ENCODE measurements around the gene AIP.
"Not testable (repeated sequence)": the region's sequence is repeated elsewhere in the genome, so short reads cannot be mapped to it uniquely, and the experiment has no call there.

The AIP gene

GRCh38 chr11:67468759-67469507, 13.9 kb upstream of the AIP start, which contains the start of gene TMEM134:
Gene TMEM134, minus strand, starts transcription at chr11:67469251. Its CDS starts 59 bp downstream, at chr11:67469192.
- peak; percentile 100 for DNase-seq (ENCODE audit: low spot score)

- no peak for DNase-seq (ENCODE audit: low spot score)
Measured at GRCh38 chr11:67469508-67469811, 13.4 kb upstream of the AIP start.

GRCh38 chr11:67470337-67471002, 12.4 kb upstream of the AIP start:
- no peak for DNase-seq (ENCODE audit: low spot score)

DNA sequence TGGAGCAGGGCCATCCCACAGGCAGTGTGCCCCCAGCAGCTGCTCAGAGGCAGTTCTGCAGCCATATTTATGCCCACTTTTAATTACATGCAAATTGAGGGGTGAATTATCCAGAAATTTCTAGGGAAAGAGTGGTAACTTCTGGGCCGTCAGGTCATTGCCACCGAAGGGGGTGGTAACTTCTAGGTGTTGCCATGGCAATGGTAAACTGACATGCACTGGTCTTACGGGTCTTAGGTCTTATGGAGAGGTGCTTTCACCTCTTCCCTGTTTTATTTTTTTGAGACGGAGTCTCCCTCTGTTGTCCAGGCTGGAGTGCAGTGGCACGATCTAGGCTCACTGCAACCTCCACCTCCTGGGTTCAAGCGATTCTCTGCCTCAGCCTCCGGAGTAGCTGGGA, 9.9 kb upstream of the AIP start:
- no peak for DNase-seq (ENCODE audit: low spot score)

DNA sequence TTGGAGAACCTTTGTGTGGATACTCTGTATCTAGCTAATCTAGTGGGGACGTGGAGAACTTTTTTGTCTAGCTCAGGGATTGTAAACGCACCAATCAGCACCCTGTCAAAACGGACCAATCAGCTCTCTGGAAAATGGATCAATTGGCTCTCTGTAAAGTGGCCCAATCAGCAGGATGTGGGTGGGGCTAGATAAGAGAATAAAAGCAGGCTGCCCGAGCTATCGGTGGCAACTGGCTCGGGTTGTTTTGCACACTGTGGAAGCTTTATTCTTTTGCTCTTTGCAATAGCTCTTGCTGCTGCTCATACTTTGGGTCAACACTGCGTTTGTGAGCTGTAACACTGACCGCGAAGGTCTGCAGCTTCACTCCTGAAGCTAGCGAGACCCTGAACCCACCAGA, 6.1 kb upstream of the AIP start:
- DNase-seq (ENCODE audit: low spot score), result not testable (repeated sequence)

DNA sequence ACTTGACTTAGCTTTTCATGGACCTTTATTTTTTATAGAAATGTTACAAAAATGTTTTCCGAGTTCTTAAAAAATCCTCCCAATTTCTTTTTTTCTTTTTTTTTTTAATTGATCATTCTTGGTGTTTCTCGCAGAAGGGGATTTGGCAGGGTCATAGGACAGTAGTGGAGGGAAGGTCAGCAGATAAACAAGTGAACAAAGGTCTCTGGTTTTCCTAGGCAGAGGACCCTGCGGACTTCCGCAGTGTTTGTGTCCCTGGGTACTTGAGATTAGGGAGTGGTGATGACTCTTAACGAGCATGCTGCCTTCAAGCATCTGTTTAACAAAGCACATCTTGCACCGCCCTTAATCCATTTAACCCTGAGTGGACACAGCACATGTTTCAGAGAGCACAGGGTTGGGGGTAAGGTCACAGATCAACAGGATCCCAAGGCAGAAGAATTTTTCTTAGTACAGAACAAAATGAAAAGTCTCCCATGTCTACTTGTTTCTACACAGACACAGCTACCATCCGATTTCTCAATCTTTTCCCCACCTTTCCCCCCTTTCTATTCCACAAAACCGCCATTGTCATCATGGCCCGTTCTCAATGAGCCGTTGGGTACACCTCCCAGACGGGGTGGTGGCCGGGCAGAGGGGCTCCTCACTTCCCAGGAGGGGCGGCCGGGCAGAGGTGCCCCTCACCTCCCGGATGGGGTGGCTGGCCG, 5.3 kb upstream of the AIP start:
- not testable (repeated sequence) for DNase-seq (ENCODE audit: low spot score)

GRCh38 chr11:67482275-67482826, 475 bp upstream of the AIP start:
- DNase-seq (ENCODE audit: low spot score), result no peak

DNA sequence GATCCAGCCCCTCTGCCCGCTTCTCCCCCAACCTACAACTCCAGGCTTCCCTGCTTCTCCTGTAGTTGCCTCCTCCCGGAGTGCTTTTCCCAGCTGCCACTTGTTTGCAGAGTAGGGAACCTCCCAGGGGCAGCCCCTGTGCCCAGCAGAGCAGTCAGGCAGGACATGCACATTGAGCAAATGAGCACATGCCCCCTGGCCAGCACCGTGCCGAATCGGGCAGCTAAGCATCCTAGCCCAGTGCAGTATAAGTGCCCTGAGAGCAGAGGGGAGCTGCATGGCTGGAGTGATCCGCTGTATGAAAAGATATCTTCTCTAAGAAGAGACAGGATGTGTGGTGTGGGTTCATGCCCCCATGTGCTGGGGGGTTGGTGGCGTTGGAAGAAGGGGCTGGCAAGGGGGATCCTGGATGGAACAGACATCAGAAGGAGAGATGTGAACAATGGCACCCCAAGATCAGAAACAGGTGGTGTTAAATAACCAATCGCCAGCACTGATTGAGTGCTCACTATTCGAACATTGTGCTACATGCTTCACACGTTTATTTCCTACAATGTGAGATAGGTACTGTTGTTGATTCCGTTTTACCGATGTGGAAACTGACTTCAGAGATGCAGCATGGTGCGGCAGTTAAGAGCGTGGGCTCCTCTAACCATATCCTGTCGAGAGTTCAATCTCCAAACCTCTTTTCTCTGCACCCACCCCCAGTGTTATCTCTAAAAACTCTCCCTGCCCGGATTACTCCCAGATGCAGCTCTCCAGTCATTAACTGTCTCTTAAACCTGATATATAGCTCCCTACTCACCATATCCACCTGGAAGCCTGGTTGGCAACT, 1.2 kb downstream of the AIP start:
- DNase-seq (ENCODE audit: low spot score), result no peak

DNA sequence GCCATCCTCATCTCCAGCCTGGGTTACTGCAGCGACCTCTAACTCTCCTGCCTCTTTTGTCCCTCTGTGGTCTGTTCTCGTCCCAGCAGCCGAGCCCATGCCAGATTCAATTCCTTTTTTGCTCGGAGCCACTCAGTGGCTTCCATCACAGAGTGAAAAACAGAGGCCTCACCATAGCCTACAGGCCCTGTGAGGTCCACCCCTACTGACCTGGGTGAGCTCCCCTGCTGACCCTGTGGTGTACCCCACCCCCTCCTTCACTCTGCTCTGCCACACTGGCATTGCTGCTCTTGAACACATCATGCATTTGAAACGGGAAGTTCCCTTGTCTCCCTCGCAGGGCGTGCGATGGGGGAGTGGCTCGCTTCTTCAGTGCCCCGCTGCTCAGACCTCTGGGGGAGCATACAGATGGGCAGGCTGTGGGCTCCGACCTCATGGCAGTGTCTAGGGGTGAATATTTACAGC, 2.1 kb downstream of the AIP start:
- no peak for DNase-seq (ENCODE audit: low spot score)

- DNase-seq (ENCODE audit: low spot score), result not testable (repeated sequence)
Measured at GRCh38 chr11:67485873-67486361, 3.1 kb downstream of the AIP start.

DNA sequence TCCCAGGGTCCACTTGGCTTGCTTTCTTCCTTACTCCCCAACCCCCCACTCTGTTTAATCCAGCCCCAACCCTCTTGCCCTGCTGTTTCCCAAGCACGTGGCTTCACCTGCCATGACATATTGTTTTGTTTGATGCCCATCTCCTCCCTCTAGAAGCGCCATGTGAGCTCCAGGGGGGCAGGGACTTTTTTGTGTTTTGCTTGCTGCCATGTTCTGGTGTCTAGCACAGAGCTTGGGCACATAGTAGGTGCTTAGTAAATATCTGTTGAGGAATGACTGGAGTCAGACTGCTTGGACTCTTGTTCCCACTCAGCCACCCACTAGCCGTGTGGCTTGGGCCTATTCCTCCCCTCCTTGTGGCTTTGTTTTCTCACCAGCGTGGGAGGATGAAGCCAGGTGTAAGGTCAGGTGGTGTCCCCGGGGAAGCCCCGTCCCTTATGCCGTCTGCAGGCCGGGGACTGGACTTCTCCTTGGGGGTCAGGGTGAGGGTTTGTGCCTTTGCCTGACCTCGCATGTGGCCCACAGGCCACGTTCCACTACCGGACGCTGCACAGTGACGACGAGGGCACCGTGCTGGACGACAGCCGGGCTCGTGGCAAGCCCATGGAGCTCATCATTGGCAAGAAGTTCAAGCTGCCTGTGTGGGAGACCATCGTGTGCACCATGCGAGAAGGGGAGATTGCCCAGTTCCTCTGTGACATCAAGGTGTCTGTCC, 3.8 kb downstream of the AIP start:
- DNase-seq (ENCODE audit: low spot score), result no peak

DNA sequence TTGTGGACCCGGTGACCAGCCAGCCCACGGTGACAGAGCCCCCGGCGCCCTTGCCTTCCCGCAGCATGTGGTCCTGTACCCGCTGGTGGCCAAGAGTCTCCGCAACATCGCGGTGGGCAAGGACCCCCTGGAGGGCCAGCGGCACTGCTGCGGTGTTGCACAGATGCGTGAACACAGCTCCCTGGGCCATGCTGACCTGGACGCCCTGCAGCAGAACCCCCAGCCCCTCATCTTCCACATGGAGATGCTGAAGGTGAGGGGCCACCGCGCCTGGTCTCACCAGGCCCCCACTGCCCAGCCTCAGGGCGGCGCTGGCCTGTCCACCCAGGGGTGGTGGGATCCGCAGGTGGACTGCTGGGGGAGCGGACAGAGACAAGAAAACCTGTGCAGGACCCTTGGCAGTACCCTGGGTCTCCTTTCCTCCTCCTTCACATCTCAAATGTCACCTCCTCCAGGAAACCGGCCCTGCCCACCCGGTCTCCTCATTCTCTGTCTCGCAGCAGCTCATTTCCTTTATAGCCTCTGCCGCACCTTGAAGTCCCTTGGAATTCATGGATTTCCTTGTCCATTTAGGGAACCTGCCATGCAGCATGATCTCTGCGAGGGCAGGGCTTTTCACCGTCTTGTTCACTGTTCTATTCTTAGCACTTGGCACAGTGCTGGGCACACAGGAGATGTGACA, 6.5 kb downstream of the AIP start:
- DNase-seq (ENCODE audit: low spot score), result no peak

DNA sequence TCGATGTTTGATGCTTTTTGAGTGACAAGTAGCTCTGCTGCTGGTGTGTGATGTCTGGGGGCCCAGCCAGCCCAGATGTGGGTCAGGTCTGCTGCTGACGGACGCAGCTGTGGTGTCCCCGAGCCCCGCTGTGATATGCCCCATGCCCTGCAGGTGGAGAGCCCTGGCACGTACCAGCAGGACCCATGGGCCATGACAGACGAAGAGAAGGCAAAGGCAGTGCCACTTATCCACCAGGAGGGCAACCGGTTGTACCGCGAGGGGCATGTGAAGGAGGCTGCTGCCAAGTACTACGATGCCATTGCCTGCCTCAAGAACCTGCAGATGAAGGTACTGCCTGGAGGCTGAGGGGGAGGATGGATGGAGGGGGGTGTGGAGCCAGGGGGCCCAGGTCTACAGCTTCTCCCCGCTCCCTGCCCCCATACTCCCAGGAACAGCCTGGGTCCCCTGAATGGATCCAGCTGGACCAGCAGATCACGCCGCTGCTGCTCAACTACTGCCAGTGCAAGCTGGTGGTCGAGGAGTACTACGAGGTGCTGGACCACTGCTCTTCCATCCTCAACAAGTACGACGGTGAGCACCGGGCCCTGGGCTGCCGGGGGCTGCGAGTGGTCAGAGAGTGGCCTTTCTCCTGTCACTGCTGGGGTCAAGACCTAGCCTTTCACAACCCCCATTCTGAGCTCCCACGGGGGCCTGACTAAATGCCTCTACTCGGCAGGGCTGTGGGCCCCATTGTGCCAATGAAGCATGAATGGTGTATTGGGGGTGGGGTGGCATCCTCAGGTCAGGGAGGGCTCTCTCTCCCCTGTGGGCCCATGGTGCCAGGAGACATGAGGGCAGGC, 7.3 kb downstream of the AIP start:
- peak; percentile 52 for DNase-seq (ENCODE audit: low spot score)

DNA sequence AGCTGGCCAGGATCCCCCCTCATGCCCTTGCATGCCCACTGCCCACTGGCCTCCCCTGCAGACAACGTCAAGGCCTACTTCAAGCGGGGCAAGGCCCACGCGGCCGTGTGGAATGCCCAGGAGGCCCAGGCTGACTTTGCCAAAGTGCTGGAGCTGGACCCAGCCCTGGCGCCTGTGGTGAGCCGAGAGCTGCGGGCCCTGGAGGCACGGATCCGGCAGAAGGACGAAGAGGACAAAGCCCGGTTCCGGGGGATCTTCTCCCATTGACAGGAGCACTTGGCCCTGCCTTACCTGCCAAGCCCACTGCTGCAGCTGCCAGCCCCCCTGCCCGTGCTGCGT, 7.9 kb downstream of the AIP start:
- DNase-seq (ENCODE audit: low spot score), result no peak

DNA sequence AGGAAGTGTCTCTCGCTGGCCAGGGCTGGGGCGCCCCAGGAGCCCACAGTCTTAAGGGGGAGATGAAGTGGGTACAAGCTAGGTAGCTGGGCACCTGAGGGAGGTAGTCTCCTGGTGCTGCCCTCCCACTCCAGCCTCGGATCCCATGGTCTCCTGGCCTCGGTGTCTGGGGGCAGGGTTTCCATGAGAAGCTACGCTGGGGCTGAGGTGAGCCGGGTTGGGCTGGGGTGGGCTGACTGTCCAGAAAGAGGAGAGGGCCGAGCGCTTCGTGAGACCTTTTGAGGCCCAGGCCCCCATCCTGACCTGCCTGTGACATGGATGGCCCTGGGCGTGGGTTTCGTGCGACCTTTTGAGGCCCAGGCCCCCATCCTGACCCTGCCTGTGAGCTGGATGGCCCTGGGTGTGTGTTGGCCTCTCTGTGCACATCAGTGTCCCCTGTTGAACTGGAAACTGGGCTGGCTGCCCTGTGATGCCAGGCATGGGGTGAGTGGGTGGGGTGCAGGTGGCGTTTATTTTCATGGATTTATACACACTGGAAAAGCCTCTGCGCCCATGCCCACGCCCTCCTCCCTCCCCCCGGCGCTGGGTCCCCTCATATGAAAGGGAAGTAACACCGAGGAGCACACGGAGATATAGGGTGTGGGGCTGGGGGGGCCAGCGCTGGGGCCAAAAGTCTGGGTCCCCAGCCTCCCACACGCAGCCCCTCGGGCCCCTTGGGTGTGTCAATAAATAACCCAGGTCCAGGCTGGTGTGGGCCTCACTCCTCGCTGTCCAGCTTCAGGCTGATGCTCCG, 8.6 kb downstream of the AIP start:
- peak; percentile 56 for DNase-seq (ENCODE audit: low spot score)

DNA sequence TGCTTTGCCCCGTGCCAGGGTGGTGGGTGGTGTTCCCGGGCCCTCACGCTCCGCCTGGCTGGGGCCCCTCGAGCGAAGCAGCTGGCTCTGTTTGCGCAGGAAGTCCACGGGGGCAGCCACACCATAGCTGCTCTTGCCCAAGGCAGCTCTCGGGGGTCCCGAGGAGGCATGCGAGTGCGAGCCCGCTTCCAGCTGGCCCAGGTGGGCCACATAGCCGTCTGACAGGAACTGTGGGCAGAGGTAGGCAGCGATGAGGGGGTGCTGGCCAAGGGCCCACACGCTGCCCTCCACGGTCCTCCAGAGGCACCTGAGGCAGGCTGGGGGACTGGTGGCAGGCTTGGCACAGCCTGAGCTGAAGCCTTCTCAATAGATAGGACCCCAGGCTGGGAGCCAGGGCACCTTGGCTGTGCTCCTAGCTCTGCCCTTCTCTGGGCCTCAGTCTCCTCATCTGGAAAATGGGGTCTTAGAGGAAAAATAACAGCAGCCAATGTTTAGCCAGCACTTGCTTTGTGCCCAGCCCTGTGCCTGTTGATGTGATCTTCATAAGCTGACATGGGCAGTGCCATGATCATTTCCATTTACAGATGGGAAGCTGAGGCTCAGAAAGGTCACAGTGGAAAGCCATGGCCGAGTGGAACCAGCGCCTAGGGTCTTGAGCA, 9.4 kb downstream of the AIP start:
- no peak for DNase-seq (ENCODE audit: low spot score)

DNA sequence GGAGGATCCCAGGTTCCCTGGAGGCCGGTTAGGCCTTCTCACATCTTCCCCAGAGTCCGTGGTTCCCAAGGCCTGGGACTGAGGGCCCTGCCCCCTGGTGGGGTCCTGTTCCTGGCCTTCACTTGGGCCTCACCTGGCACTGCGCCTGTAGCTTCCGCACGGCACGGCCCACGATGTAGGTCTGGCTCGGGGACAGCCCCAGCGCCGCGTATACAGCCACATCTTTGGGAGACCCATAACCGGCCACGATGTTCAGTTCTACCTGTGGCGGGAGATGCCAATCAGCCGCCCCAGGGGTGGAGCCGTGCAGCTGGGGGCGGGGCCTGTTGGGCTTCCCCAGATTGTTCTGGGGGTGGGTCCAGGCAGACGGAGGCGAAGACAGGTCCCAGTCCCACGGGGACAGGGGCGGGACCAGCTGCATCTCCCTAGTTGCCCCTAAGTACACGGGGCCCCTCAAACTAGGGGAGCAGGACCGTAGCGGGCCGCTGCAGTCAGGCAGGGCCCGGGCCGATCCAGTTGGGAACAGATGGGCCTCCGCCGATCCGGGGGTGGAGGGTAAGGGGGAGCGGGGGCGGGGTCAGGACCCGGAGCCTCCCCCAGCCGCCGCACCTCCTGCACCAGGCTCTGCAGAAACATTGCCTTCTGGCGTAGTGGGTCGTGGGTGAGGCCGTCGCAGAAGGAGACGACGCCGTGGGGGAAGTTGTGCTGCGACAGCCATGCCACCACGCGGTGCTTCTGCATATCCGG, 10.1 kb downstream of the AIP start:
- DNase-seq (ENCODE audit: low spot score), result peak; percentile 65
